Activated T-helper 1 cell treated with anti-CD3 and anti-CD28 coated beads, Interleukin-2, amount 50 U/mL, for 16 hours (primary cell): ENCODE data around the gene CDK5RAP2.

ENCODE experiments used
- DNase-seq, 2 donors: peaks; one replicate each; pipeline ENCODE4 v3.0.0-alpha.2; 2020; ENCODE audit warnings: low read depth in 1 of 2, low spot score in 1 of 2

Gene CDK5RAP2

DNA sequence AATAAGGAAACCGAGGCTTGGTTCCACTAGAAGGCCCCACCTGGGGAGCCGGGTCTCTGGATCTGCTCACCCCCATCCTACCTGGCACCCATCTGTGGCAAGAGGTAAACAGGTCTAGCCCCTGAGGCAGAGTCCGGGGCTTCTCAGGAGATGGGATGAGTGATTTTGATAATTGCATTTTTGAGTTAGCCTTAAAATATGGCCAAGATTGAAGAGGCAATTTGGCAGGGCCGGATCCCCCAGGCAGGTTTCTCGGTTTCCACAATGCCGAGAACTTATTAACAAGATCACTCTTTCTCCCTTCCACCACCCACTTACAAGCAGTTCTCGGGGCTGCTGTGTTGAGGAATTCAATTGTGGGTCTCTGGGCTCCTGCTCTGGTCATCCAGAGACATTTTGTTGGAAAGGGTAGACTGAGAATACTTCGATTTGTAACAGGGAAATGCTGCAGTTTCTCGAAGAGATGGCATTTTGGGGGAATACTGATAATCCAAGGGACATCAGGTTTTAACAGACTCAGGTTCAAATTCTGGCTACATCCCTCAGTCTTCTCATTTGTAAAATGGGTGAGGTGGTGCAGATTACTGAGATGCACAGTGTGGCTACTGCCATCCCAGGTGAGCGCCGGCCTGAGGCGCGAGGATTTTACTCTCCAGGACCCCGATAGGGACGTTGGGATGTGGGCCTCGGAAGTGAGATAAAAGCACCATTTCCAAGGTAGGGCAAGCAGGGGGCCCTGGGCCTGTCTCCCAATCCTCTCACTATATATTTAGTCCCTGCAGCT lies 194.2 kb downstream of the CDK5RAP2 start:
- no peak for DNase-seq

DNA sequence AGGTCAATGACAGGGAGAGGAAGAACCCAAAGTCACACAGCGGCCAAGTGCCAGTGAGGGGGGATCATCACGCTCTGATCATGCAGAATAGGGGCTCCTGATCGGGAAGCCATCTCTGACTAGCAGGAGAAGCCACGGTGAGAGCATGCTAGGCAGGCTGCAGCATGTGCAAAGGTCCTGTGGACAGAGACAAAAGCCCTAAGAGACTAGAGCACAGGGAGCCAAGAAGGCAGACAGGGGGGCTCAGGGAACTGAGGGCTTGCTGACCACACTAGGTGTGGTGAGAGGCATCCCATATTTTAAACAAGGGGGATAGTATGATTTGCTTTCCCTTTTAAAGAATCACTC lies 195.1 kb downstream of the CDK5RAP2 start:
- no peak for DNase-seq

DNA sequence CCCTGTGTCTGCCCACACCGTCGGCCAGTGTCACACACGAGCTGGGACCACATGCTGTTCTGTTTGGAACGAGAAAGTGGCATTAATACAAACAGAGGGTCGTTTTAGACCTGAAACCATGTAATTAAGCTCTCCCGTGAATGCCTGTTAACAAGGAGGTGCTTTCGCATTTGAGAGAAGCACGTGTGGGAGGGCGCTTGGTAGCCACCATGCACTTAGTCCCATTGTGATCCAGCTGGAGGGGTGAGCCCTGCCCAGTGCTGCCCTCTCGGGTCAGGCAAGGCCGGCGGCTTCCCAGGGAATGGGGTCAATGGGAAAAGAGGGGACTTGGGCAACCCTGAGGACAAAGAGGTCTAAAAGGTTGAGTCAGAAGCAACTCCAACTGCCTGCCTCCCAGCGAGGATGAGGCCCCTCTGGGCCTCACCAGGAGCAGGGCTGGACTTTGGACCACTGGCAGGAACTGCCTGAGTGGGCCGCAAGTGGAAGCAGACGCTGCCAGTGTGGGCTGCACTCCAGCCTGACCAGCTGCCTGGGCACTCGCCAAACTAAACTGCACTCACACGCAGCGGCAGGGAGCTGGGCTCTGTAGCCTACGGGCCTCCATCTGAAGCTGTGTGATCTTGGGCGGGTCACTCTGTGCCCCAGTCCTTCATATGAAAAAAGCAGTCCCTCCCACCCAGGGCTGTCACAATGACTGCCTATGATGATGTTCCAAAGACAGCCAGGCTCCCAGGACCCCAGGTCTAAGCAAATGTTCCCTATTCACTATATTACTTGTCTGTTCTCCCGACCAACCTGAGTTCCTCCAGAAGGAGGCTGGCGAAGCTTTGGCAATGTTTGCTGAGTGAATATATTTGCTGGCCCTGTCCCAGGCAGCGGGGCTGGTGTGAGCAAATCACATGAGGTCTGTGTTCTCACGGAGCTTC lies 195.7 kb downstream of the CDK5RAP2 start:
- DNase-seq: no peak

DNA sequence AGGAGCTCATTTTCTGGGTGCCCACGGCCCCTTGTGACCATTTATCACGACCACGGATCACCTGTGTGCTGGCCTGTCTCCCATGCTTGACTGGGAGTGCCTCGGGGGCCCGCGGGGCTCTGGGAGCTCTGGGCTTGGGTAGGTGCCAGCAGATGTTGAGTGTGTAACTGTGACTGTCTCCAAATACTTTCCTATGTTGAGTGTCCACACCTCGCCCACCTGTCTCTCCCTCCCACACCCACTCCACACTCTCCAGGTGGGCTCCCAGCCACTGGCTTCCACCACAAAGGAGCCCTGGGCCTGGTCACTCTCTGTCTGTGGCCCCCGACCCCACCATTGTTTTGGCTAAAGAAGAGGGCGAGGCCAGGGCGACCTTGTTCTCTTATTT lies 196.4 kb downstream of the CDK5RAP2 start:
- no peak for DNase-seq

DNA sequence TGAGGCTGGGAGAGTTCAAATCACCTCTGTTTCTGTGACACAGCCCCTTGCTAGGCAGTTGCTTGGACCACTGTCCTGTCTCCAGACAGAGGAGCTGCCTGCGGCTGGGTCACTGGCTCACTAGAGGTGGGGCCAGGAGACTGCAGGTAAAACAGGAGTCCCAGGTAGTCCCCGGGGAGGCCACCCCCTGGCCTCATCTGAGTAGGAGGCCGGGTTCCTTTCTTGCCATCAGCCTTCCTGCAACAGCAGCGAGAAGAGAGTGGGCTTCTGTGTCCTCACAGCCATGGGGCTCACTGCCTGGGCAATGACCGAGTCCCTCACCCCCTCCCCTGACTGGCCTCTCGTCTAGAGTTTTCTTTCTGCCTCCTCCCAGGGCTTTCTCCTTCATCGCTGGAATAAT lies 197.5 kb downstream of the CDK5RAP2 start:
- DNase-seq: no peak

DNA sequence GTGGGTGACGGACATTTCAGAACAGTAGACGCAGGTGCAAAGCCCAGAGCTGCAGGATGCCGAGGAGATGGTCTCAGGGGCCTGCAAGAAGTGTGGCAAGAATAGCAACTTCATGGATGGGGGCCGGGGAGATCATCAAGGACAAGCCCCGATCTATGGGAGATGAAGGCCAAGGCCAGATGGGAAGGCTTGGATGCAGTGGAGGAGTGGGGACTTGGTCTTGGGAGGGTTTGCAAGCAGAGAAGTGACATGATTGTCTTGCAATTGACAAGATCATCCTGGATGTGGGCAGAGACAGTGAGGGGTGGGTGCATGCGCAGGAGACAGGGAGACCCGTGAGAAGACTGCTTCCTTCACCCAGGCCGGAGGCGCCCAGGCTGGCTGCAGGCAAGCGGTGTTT lies 198.1 kb downstream of the CDK5RAP2 start:
- DNase-seq: no peak

DNA sequence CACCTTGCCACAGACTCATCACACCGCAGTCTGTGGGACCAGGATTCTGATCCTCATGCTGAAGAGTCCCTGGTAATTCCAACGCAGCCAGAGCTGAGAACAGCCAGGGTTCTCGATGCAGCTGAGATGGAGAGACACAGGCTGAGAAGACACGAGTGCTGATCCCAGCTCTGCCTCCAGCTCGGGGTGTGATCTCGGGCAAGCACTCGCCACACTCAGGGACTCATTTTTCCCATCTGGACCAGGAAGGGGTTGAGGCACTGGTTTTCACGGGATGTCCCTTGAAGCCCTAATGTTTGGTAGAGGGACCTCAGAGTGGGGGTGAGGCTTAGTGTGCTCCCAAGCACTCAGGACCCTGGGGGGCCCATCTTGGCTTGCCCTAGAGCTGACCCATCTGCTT lies 200.4 kb downstream of the CDK5RAP2 start:
- DNase-seq: no peak

DNA sequence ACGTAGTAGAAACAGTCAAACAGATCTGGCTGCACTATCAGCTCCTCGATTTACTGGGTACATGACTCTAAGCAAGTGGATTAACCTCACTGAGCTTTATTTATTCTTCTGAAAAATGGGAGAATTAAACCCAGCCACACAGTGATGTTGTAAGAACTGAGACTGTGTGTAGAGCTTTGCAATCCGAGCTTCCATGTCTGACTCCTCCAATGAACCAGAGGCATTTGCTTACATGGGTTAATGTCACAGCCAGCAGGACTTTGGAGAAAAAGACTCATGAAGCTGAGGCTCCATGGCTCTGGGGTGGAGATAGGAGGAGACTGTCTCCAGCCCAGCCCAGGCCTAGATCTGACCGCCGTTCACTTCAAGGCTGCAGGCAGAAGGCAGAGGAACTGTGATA lies 201.3 kb downstream of the CDK5RAP2 start:
- DNase-seq: no peak

DNA sequence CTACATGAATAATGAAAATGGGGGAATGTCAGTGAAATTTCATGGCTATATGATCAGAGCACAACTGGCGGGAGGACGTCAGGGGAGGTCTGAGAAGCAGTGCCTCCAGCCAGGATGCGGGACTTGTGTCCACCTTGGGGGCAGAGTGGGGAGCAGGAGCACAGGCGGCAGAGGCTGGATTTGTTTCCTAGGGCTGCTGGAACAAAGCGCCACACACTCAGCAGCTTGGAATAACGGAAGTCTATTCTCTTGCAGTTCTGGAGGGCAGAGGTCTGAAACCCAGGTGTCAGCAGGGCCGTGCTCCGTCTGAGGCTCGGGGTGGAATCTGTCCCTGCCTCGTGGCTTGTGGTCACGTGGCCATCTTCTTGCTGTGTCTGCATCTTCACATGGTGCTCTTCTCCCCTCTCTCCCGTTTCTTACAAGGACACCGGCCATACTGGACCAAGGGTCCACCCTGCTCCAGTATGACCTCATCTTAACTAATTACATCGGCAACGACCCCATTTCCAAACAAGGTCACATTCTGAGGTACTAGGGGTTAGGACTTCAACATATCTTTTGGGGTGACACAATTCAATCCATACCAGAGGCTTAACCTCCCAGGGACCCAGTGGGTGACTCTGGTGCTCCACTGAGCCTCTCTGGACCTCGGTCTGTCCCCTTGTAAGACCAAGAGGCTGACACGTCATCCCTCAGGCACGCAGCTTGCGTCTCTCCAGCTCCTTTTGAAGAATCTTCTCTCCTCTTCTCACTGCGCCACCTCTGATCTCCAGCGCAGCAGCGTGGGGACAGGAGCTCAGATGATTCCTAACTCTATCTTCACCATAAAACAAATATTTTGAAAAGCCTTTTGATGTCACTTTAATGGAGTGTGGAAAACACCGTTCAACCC lies 202.5 kb downstream of the CDK5RAP2 start:
- no peak for DNase-seq

DNA sequence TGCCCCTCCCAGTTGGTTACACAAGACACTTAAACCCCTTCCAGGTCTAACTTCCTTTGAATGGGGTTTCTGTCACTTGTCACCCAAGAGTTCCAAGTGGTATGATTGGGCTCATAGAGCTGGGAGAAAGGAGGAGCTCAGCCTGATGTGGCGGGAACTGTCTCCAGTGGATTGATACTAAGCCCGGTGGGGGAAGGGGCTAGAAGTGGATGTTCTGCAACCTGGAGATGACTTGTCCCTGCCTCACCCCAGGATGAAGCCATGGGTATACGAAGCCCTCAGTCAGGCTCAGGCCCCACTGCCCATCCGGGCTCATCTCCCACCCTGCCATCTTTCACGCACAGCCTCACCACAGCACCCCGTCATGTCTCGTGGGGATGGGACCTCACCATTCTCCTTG lies 203.9 kb downstream of the CDK5RAP2 start:
- DNase-seq: no peak

DNA sequence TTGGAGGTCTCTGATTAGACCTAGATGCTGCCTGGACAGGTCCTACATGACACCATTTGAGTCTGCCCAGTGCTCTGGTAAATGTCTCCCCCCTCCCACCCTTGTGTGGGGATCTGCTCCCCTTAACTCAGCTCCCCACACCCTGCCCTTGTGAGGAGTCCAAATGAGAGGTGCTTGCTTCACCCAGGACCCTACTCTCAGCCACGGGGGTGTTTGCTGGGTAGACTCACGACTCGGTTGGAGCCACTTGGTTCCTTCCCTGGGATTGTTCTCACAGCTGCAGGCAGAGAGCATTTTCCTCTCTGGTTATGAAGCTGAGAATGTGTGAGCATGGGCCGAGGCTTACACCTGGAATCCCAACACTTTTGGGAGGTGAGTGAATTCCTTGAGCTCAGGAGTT lies 204.7 kb downstream of the CDK5RAP2 start:
- no peak for DNase-seq

DNA sequence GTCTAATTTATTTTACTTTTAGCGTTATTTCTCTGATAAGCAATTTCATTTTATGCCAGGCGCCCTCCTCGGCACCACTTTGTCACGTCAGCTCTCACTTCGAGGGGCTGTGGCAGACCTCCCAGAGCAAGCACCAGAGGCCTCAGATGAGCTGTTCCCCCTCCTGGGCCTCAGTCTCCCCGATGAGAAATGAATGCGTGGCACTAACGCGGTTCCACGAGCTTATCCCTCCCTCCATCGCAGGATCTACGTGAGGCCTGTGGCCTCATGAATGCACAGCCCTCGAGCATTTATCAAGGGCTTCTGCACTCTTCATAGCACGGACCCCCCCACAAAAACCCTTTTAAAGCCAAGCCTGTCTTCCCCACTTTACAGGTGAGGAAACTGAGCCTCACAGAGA lies 205.2 kb downstream of the CDK5RAP2 start:
- no peak for DNase-seq

DNA sequence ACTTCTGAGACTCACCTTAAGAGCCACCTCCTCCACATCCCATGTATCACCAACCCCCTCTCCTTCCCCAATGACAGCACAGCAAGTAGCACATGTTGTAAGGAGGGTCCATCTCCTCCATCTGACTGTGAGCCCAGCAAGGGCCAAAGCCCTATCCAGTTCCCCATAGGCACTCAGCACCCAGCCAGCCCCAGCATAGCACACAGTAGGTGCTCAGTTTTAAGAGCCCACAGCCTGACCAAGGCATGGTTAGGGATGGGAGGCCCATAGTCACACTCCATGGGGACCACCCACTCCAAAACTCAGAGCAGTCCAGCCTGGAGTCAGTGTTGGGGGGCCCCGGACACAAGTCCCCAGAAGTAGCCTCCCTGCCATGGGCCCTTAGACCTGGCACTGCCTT lies 205.7 kb downstream of the CDK5RAP2 start:
- no peak for DNase-seq

DNA sequence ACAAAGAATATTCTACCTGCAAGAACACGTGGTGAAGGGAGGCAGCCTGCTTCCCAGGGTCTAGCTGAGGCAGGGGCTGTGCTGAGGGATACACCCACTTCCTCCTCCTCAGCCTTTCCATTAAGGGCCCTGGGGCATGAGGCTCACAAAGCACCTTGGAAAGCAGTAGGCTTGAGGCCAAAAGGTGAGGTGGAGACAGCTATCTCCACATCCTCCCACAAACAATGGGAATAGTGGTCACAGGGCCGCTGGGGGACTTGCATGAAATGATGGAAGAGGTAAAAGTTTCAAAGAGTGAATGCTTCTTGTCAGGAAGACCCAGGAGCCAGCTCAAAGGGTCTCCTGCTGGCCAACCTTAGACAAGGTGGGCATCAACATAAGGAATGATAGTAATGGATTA lies 207.9 kb downstream of the CDK5RAP2 start:
- DNase-seq: no peak

DNA sequence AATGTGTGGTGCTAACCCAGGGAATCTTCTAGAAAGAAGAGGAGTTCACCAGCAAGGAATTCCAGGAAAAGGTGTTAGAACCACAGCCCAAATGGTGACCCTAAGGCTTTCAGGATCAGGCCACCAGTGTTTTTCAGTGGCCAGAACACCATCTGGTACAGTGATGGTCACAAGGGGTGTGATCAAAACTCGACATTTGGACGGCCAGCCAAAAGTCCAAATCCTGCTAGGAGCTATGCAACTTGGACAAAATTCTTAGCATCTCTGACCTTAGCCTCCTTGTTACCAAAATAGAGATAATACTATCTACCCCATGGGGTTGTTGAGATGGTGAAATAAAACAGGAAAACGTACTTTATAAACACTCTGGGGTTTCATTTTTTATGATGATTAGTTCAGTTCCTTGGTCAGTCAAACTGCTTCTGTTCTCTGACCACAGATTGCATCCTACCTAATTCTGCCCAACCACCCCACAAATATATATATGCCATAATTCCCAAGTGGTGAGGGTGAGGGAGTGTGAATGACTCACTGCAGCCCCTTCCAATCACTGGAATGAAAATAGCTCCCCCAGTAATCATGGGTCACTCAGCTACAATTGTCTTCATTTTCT lies 210.3 kb downstream of the CDK5RAP2 start:
- no peak for DNase-seq

DNA sequence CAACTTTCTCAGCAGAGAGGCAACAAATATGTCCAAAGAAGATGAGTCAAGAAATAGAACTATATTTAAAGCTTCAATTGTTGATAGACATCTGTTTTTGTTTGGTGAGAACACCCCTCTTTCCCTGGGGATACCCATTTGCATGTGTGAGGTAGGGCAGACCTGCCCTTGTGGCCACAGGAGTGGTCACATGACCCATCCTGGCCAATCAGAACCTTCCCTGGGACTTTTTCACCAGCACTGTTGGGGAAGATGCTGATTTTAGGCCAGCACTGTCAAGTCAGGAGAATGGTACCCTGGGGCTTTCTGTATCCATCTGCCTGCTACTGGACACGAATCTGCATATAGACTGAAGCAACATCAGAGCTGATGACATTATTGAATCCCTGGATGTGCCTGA lies 211.2 kb downstream of the CDK5RAP2 start:
- no peak for DNase-seq

DNA sequence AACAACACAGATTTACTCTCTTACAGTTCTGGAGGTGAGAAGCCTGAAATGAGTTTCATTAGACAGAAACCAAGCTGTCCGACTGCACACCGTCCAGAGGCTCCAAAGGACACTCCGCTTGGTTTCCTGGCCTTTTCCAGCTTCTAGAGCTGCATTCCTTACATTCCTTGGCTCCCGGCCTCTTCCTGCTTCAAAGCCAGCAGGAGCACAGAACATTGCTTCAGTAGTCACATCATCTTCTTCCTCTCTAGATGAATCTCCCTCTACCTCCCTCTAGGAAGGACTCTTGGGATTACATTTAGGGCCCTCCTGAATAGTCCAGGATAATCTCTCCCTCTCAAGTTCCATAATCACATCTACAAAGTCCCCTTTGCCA lies 213.3 kb downstream of the CDK5RAP2 start:
- DNase-seq: no peak

DNA sequence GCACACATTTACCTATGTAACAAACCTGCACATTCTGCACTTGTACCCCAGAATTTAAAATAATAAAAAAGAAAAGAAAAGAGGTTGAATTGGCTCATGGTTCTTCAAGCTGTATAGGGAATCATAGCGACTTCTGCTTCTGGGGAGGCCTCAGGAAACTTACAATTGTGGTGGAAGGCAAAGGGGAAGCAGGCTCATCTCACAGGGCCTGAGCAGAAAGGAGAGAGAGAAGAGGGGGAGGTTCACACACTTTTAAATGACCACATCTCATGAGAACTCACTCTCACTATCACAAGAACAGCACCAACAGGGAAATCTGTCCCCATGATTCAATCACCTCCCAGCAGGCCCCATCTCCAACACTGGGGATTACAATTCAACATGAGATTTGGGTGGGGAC lies 214.6 kb downstream of the CDK5RAP2 start:
- DNase-seq: no peak

DNA sequence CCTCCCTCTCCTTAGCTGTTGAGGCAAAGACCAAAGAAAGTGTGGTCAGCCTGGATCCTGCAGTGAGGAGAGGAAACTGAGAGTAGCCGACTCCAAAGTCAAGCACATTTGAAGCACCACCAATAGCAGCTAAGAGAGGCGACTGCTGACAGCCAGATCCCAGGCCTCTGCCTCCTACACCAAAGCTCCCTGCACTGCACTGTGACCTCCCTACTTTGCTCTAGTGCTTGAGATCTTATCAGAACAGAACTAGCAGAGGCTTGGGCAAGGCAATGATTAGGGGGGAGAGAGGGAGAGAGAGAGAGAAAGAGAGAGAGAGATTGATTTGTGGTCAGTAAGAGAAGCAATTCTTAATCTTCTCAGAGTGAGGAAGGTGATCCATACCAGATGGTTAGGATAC lies 216.3 kb downstream of the CDK5RAP2 start:
- DNase-seq: no peak

DNA sequence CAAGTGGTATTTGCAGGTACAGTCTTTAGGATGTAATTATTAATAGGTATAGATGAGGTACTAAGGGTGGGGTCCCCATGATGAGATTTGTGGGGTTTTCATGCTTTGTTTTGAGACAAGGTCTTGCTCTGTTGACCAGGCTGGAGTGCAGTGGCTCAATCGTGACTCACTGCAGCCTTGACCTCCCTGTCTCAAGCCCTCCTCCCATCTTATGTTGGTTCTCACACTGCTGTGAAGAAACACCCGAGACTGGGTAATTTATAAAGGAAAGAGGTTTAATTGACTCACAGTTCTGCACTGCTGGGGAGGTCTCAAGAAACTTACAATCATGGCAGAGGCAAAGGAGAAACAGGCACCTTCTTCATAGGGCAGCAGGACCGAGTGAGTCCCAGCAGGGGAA lies 217.5 kb downstream of the CDK5RAP2 start:
- DNase-seq: no peak

DNA sequence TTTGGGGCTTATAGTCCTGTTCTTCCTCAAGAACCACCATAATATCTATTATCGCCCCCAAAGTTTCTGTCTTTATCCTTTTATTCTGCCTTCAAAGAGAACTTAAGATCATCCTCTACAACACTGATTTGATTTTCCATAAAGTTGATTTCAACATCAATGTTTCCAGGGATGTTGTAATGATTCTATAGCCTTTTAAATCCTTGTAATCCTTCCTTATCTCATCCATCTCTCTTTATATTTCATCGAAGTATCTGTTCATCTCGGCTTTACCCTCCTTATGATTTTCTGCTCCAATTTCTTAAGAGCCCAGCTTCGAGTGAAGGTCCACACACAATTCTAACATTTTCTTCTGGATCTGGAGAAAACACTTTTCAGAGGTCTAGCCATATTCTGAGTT lies 218.4 kb downstream of the CDK5RAP2 start:
- no peak for DNase-seq
